Chondrocyte (in vitro differentiated cells): Measurements from ENCODE around the gene SANBR. TPM values are rescaled to one million over a fixed set of nuclear protein-coding genes. Genes with fewer than 3 reads are reported as not detected.
"Not testable (repeated sequence)": the region's sequence is repeated elsewhere in the genome, so short reads cannot be mapped to it uniquely, and the experiment has no call there.

Experiments
- DNase-seq: peaks from one replicate; pipeline ENCODE4 v3.0.0; 2021; ENCODE audit warnings: mixed read lengths, low spot score
- H3K27ac Mint-ChIP-seq: one replicate; pipeline ENCODE4 v1.8.0; 2021; ENCODE audit warnings: mild to moderate bottlenecking, moderate library complexity, mixed read lengths; ENCODE audit not compliant: unreplicated experiment
- H3K27me3 Mint-ChIP-seq: 2 replicates; pipeline ENCODE4 v1.8.0; 2021; ENCODE audit warnings: low read depth, mixed read lengths
- H3K36me3 Mint-ChIP-seq: 2 replicates; pipeline ENCODE4 v1.8.0; 2021; ENCODE audit warnings: low read depth, mixed read lengths
- H3K4me1 Mint-ChIP-seq: 2 replicates; pipeline ENCODE4 v1.8.0; 2021; ENCODE audit warnings: low read depth, mild to moderate bottlenecking, mixed read lengths
- H3K4me3 Mint-ChIP-seq: one replicate; pipeline ENCODE4 v1.8.0; 2021; ENCODE audit warnings: mild to moderate bottlenecking, moderate library complexity, mixed read lengths; ENCODE audit not compliant: unreplicated experiment
- H3K9me3 Mint-ChIP-seq: 2 replicates; pipeline ENCODE4 v1.8.0; 2021; ENCODE audit warnings: low read depth, mixed read lengths
- total RNA-seq: library from RNA; stranded (reverse); gene quantifications from 3 replicates; pipeline ENCODE4 v1.2.1, GENCODE V29; 2021
- TF ChIP-seq, protein P1 (sequence below): fragments of 200-600 bp; sonication (generic); IDR thresholded peaks from 2 replicates; pipeline ENCODE4 v1.5.0; 2021; ENCODE audit warnings: antibody characterized with exemption, mild to moderate bottlenecking, moderate library complexity

The SANBR gene
- total RNA-seq, 1 donor from 2014 or later, result 12.1 TPM

DNA sequence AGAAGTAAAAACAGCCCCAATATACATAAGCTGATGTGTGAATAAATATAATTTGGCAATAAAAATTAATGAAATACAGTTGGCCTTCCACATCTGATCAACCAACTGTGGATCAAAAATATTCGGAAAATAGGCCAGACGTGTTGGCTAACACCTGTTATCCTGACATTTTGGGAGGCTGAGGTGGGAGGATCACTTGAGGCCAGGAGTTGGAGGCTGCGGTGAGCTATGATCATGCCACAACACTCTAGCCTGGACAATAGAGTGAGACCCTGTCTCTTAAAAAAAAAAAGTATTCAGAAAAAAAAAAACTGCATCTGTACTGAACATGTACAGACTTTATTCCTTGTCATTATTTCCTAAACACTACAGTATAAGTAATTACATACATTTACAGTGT, 36.1 kb upstream of the SANBR start:
- no peaks in the 10 kb centered on the region for H3K27me3 Mint-ChIP-seq
- no peak overlapping the region for H3K27ac Mint-ChIP-seq
- no peak overlapping the region for H3K4me3 Mint-ChIP-seq
- TF ChIP-seq, protein P1, sequence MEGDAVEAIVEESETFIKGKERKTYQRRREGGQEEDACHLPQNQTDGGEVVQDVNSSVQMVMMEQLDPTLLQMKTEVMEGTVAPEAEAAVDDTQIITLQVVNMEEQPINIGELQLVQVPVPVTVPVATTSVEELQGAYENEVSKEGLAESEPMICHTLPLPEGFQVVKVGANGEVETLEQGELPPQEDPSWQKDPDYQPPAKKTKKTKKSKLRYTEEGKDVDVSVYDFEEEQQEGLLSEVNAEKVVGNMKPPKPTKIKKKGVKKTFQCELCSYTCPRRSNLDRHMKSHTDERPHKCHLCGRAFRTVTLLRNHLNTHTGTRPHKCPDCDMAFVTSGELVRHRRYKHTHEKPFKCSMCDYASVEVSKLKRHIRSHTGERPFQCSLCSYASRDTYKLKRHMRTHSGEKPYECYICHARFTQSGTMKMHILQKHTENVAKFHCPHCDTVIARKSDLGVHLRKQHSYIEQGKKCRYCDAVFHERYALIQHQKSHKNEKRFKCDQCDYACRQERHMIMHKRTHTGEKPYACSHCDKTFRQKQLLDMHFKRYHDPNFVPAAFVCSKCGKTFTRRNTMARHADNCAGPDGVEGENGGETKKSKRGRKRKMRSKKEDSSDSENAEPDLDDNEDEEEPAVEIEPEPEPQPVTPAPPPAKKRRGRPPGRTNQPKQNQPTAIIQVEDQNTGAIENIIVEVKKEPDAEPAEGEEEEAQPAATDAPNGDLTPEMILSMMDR, result no peak
- DNase-seq, result no peak
- peaks cover 18% of the 10 kb centered on the region for H3K36me3 Mint-ChIP-seq
- no peaks in the 10 kb centered on the region for H3K4me1 Mint-ChIP-seq
- no peaks in the 10 kb centered on the region for H3K9me3 Mint-ChIP-seq

DNA sequence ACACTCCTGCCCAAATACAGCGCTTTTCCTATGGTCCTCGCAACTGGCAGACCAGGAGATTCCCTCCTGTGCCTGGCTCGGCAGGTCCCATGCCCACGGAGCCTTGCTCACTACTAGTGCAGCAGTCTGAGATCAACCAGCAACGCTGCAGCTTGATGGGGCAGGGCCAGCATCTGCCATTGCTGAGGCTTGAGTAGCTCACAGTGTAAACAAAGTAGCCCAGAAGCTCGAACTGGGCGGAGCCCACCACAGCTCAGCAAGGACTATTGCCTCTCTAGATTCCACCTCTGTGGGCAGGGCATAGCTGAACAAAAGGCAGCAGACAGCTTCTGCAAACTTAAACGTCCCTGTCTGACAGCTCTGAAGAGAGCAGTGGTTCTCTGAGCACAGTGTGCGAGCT, 31.1 kb upstream of the SANBR start:
- not testable (repeated sequence) for H3K4me3 Mint-ChIP-seq, H3K27ac Mint-ChIP-seq, H3K27me3 Mint-ChIP-seq, H3K4me1 Mint-ChIP-seq, DNase-seq
- Mint-ChIP-seq H3K36me3 (peaks cover 44% of the 10 kb centered on the region), H3K9me3 (peaks cover 28% of the 10 kb centered on the region)

DNA sequence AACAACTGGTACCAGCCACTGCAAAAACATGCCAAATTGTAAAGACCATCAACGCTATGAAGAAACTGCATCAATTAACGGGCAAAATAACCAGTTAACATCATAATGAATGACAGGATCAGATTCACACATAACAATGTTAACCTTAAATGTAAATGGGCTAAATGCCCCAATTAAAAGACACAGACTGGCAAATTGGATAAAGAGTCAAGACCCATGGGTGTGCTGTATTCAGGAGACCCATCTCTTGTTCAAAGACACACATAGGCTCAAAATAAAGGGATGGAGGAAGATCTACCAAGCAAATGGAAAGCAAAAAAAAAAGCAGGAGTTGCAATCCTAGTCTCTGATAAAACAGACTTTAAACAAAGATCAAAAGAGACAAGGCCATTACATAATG, 29.0 kb upstream of the SANBR start:
- not testable (repeated sequence) for H3K27me3 Mint-ChIP-seq, H3K27ac Mint-ChIP-seq, H3K4me3 Mint-ChIP-seq, DNase-seq, H3K4me1 Mint-ChIP-seq
- Mint-ChIP-seq H3K9me3 (peaks cover 31% of the 10 kb centered on the region), H3K36me3 (peaks cover 43% of the 10 kb centered on the region)

DNA sequence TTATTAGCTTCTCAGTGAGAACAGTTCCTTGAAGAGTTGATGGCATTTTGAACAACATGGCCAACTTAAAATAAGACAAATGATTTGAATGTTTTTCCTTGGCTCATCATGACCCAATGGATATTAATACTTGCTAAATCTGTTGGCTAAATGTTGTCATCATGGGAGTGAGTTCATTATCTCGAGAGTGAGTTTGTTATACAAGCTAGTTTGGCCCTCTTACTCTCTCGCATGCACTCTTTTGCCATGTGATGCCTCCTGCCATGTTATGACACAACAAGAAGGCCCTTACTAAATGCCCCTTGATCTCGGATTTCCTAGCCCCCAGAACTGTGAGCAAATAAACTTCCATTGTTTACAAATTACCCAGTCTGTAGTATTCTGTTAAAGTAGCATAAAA, 22.9 kb upstream of the SANBR start:
- H3K27ac Mint-ChIP-seq, result no peak overlapping the region
- H3K27me3 Mint-ChIP-seq, result no peaks in the 10 kb centered on the region
- H3K36me3 Mint-ChIP-seq, result peaks cover 8% of the 10 kb centered on the region
- TF ChIP-seq, protein P1, result no peak
- H3K4me1 Mint-ChIP-seq, result peaks cover 14% of the 10 kb centered on the region
- H3K4me3 Mint-ChIP-seq, result no peak overlapping the region
- peaks cover 15% of the 10 kb centered on the region for H3K9me3 Mint-ChIP-seq
- no peak for DNase-seq

DNA sequence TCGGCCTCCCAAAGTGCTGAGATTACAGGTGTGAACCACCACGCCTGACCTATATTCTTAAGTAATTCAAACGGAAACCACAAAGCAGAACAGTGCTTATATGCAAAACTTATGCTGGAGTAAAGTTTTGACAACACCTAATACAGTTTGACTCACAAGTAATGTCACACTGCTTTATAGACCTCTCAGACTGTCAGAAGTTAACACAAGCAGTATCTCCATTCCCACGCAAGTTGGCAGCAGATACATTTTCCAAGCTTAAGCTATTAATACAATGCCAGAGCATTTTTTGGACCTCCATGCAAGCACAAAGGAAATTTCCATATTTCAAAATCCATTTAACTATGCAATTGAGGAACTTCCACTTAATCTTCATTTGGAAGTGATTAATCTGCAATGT, 21.0 kb upstream of the SANBR start:
- Mint-ChIP-seq H3K36me3 (peaks cover 12% of the 10 kb centered on the region), H3K27ac (no peak overlapping the region), H3K4me3 (no peak overlapping the region), H3K4me1 (peaks cover 14% of the 10 kb centered on the region), H3K9me3 (peaks cover 3% of the 10 kb centered on the region), H3K27me3 (no peaks in the 10 kb centered on the region)
- TF ChIP-seq, protein P1, result no peak
- DNase-seq, result no peak

DNA sequence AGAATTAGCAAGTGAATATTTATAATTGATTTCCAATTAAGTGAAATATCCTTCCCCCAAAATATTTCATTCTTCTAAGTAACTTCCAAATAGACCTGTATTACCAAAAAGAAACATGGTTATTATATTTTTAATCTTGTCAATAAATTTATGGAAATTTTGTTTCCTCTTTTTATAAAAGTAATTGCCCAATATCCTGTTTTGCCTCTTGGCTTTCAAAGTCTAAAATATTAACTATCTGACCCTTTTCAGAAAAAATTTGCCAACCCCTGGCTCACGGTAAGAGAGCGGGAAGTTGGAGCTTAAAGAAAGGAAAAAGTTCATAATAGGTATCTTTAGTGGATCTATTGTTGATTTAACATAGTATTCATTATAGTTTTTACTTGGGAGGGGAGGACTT, 20.4 kb upstream of the SANBR start:
- Mint-ChIP-seq H3K9me3 (peaks cover 2% of the 10 kb centered on the region), H3K27ac (peak overlapping the region; percentile 71), H3K4me1 (peaks cover 14% of the 10 kb centered on the region), H3K36me3 (peaks cover 14% of the 10 kb centered on the region), H3K27me3 (no peaks in the 10 kb centered on the region), H3K4me3 (no peak overlapping the region)
- TF ChIP-seq, protein P1, result no peak
- no peak for DNase-seq
